Activated CD4-positive, alpha-beta memory T cell treated with anti-CD3 and anti-CD28 coated beads, Interleukin-2, amount 10 ng/mL, durations not matched to agents 7 days and 5 days (primary cell): ENCODE measurements around the gene SRSF3. TPM values are rescaled to one million over a fixed set of nuclear protein-coding genes. Genes with fewer than 3 reads are reported as not detected.

Source experiments
- CTCF ChIA-PET: fragments of 350-600 bp; sonication (Branson Sonifier 250); formaldehyde crosslinking; loops from one replicate; lab custom pipeline; 2021; ENCODE audit warnings: antibody characterized with exemption, inconsistent platforms; lab: Charles Lee
- POLR2A ChIA-PET: fragments of 350-600 bp; sonication (Branson Sonifier 250); formaldehyde crosslinking; loops from one replicate; lab custom pipeline; 2021; ENCODE audit warnings: antibody characterized with exemption; lab: Charles Lee
- DNase-seq: peaks from one replicate; pipeline ENCODE4 v3.0.0-alpha.2; 2020
- H3K27ac Mint-ChIP-seq: one replicate; pipeline ENCODE4 v1.8.0; 2021; ENCODE audit warnings: mild to moderate bottlenecking, mixed read lengths
- H3K27me3 Mint-ChIP-seq: one replicate; pipeline ENCODE4 v1.8.0; 2021; ENCODE audit warnings: mixed read lengths
- H3K36me3 Mint-ChIP-seq: one replicate; pipeline ENCODE4 v1.8.0; 2021; ENCODE audit warnings: low read depth, mixed read lengths
- H3K4me1 Mint-ChIP-seq: one replicate; pipeline ENCODE4 v1.8.0; 2021; ENCODE audit warnings: mixed read lengths
- H3K4me3 Mint-ChIP-seq: one replicate; pipeline ENCODE4 v1.8.0; 2021; ENCODE audit warnings: mild to moderate bottlenecking, mixed read lengths
- H3K9me3 Mint-ChIP-seq: one replicate; pipeline ENCODE4 v1.8.0; 2021; ENCODE audit warnings: mixed read lengths
- total RNA-seq, 2 experiments: library from RNA; stranded (reverse); gene quantifications; one replicate each; pipeline ENCODE4 v1.2.3, GENCODE V29; 2021

Gene SRSF3
- total RNA-seq, 2 experiments from 2014 or later = 384 to 385 TPM

- no peaks in the 10 kb centered on the region for H3K36me3 Mint-ChIP-seq
- no peaks in the 10 kb centered on the region for H3K9me3 Mint-ChIP-seq
- no peaks in the 10 kb centered on the region for H3K27me3 Mint-ChIP-seq
- no peak overlapping the region for H3K4me3 Mint-ChIP-seq
- DNase-seq = no peak
- ChIA-PET POLR2A (no interaction called here), CTCF (interaction anchor here (1.5 to 3.0 kb wide), 2 partner anchors 16 to 128 kb away, joined by 5 to 15 read pairs; no protein-coding TSS in a partner anchor)
- H3K4me1 Mint-ChIP-seq = peaks cover 13% of the 10 kb centered on the region
- no peak overlapping the region for H3K27ac Mint-ChIP-seq
Observed at GRCh38 chr6:36631326-36632011, 37.3 kb downstream of the SRSF3 start.

- POLR2A ChIA-PET = no interaction called here
- Mint-ChIP-seq H3K36me3 (no peaks in the 10 kb centered on the region), H3K9me3 (no peaks in the 10 kb centered on the region), H3K27me3 (no peaks in the 10 kb centered on the region), H3K4me1 (peaks cover 5% of the 10 kb centered on the region), H3K27ac (no peak overlapping the region), H3K4me3 (no peak overlapping the region)
- DNase-seq = no peak
- CTCF ChIA-PET = no interaction called here
Observed at GRCh38 chr6:36633370-36633769, 39.2 kb downstream of the SRSF3 start.

GRCh38 chr6:36633915-36634314 lies 39.8 kb downstream of the SRSF3 start:
- H3K36me3 Mint-ChIP-seq = no peaks in the 10 kb centered on the region
- no peak overlapping the region for H3K27ac Mint-ChIP-seq
- CTCF ChIA-PET = no interaction called here

GRCh38 chr6:36634317-36635108 lies 40.4 kb downstream of the SRSF3 start:
- no peak overlapping the region for H3K27ac Mint-ChIP-seq
- no peaks in the 10 kb centered on the region for H3K36me3 Mint-ChIP-seq
- H3K9me3 Mint-ChIP-seq = no peaks in the 10 kb centered on the region
- ChIA-PET POLR2A (no interaction called here), CTCF (interaction anchor here (0.6 kb wide), 1 partner anchor 19 kb away, joined by 3 read pairs; no protein-coding TSS in a partner anchor)
- no peaks in the 10 kb centered on the region for H3K27me3 Mint-ChIP-seq
- no peak overlapping the region for H3K4me3 Mint-ChIP-seq
- no peaks in the 10 kb centered on the region for H3K4me1 Mint-ChIP-seq
- no peak for DNase-seq

More at GRCh38 chr6:36633915-36634314, 39.8 kb downstream of the SRSF3 start:
- Mint-ChIP-seq H3K4me3 (no peak overlapping the region), H3K27me3 (no peaks in the 10 kb centered on the region), H3K4me1 (peaks cover 5% of the 10 kb centered on the region), H3K9me3 (no peaks in the 10 kb centered on the region)
- DNase-seq = no peak
- POLR2A ChIA-PET = no interaction called here

- Mint-ChIP-seq H3K4me1 (no peaks in the 10 kb centered on the region), H3K27me3 (no peaks in the 10 kb centered on the region), H3K4me3 (no peak overlapping the region), H3K27ac (no peak overlapping the region), H3K9me3 (no peaks in the 10 kb centered on the region), H3K36me3 (no peaks in the 10 kb centered on the region)
- ChIA-PET POLR2A (no interaction called here), CTCF (no interaction called here)
- no peak for DNase-seq
Observed at GRCh38 chr6:36636283-36636682, 42.1 kb downstream of the SRSF3 start.

- H3K4me1 Mint-ChIP-seq = no peaks in the 10 kb centered on the region
- ChIA-PET CTCF (no interaction called here), POLR2A (no interaction called here)
- H3K27me3 Mint-ChIP-seq = no peaks in the 10 kb centered on the region
- H3K36me3 Mint-ChIP-seq = no peaks in the 10 kb centered on the region
- DNase-seq = no peak
- H3K9me3 Mint-ChIP-seq = no peaks in the 10 kb centered on the region
- H3K27ac Mint-ChIP-seq = no peak overlapping the region
- H3K4me3 Mint-ChIP-seq = no peak overlapping the region
Observed at GRCh38 chr6:36636687-36637418, 42.7 kb downstream of the SRSF3 start.

GRCh38 chr6:36638579-36638978 lies 44.4 kb downstream of the SRSF3 start:
- H3K27ac Mint-ChIP-seq = no peak overlapping the region
- H3K9me3 Mint-ChIP-seq = no peaks in the 10 kb centered on the region
- no peak for DNase-seq
- no peaks in the 10 kb centered on the region for H3K36me3 Mint-ChIP-seq
- H3K27me3 Mint-ChIP-seq = no peaks in the 10 kb centered on the region
- ChIA-PET CTCF (no interaction called here), POLR2A (no interaction called here)
- no peak overlapping the region for H3K4me3 Mint-ChIP-seq
- H3K4me1 Mint-ChIP-seq = no peaks in the 10 kb centered on the region

- no peaks in the 10 kb centered on the region for H3K27me3 Mint-ChIP-seq
- no peaks in the 10 kb centered on the region for H3K4me1 Mint-ChIP-seq
- ChIA-PET POLR2A (interaction anchor here (0.6 kb wide), 1 partner anchor 157 kb away, joined by 3 read pairs; no protein-coding TSS in a partner anchor), CTCF (no interaction called here)
- DNase-seq = no peak
- no peaks in the 10 kb centered on the region for H3K9me3 Mint-ChIP-seq
- H3K36me3 Mint-ChIP-seq = no peaks in the 10 kb centered on the region
- H3K27ac Mint-ChIP-seq = no peak overlapping the region
- no peak overlapping the region for H3K4me3 Mint-ChIP-seq
Observed at GRCh38 chr6:36639171-36639808, 45.1 kb downstream of the SRSF3 start.

GRCh38 chr6:36641543-36641942 lies 47.4 kb downstream of the SRSF3 start:
- DNase-seq = no peak
- POLR2A ChIA-PET = no interaction called here
- no peaks in the 10 kb centered on the region for H3K4me1 Mint-ChIP-seq
- H3K27me3 Mint-ChIP-seq = no peaks in the 10 kb centered on the region
- no peaks in the 10 kb centered on the region for H3K9me3 Mint-ChIP-seq
- H3K4me3 Mint-ChIP-seq = no peak overlapping the region
- no peak overlapping the region for H3K27ac Mint-ChIP-seq
- CTCF ChIA-PET = interaction anchor here (0.6 kb wide), 1 partner anchor 27 kb away, joined by 3 read pairs; no protein-coding TSS in a partner anchor
- no peaks in the 10 kb centered on the region for H3K36me3 Mint-ChIP-seq

GRCh38 chr6:36642913-36643817 lies 49.0 kb downstream of the SRSF3 start:
- H3K9me3 Mint-ChIP-seq = no peaks in the 10 kb centered on the region
- CTCF ChIA-PET = interaction anchor here (1.6 to 3.1 kb wide), 2 partner anchors 18 to 28 kb away, joined by 4 to 14 read pairs; no protein-coding TSS in a partner anchor
- POLR2A ChIA-PET = interaction anchor here (0.7 to 1.2 kb wide), 2 partner anchors 11 kb away, joined by 3 to 4 read pairs; no protein-coding TSS in a partner anchor
- H3K4me1 Mint-ChIP-seq = no peaks in the 10 kb centered on the region
- H3K27ac Mint-ChIP-seq = no peak overlapping the region
- H3K4me3 Mint-ChIP-seq = no peak overlapping the region
- H3K27me3 Mint-ChIP-seq = peaks cover 2% of the 10 kb centered on the region
- DNase-seq = no peak
- H3K36me3 Mint-ChIP-seq = no peaks in the 10 kb centered on the region

- Mint-ChIP-seq H3K27ac (no peak overlapping the region), H3K36me3 (no peaks in the 10 kb centered on the region), H3K27me3 (peaks cover 4% of the 10 kb centered on the region), H3K4me3 (no peak overlapping the region), H3K9me3 (no peaks in the 10 kb centered on the region), H3K4me1 (no peaks in the 10 kb centered on the region)
- POLR2A ChIA-PET = no interaction called here
- DNase-seq = no peak
- CTCF ChIA-PET = interaction anchor here (3.1 kb wide), 1 partner anchor 29 kb away, joined by 14 read pairs; no protein-coding TSS in a partner anchor
Observed at GRCh38 chr6:36643977-36644376, 49.8 kb downstream of the SRSF3 start.

- peaks cover 33% of the 10 kb centered on the region for H3K27me3 Mint-ChIP-seq
- no peaks in the 10 kb centered on the region for H3K9me3 Mint-ChIP-seq
- POLR2A ChIA-PET = no interaction called here
- CTCF ChIA-PET = no interaction called here
- no peaks in the 10 kb centered on the region for H3K36me3 Mint-ChIP-seq
- H3K27ac Mint-ChIP-seq = no peak overlapping the region
- no peaks in the 10 kb centered on the region for H3K4me1 Mint-ChIP-seq
- H3K4me3 Mint-ChIP-seq = no peak overlapping the region
- DNase-seq = no peak
Observed at GRCh38 chr6:36649086-36649485, 54.9 kb downstream of the SRSF3 start.
